ENCODE data around the gene THG1L. TPM values are rescaled to one million over a fixed set of nuclear protein-coding genes. Genes with fewer than 3 reads are reported as not detected.
A peak's percentile ranks its signal among the peaks of the same experiment; 100 is the strongest.
"Not testable (repeated sequence)": the region's sequence is repeated elsewhere in the genome, so short reads cannot be mapped to it uniquely, and the experiment has no call there.

THG1L gene
- total RNA-seq, 1 donor from 2014 or later = 3.4 TPM

GRCh38 chr5:157718519-157718918 lies 12.7 kb upstream of the THG1L start:
- no peak overlapping the region for H3K27ac Mint-ChIP-seq (ENCODE audit: unreplicated experiment)
- H3K36me3 Mint-ChIP-seq (ENCODE audit: unreplicated experiment) = no peaks in the 10 kb centered on the region
- H3K27me3 Mint-ChIP-seq (ENCODE audit: unreplicated experiment) = peaks cover 3% of the 10 kb centered on the region
- H3K4me1 Mint-ChIP-seq (ENCODE audit: low read depth, unreplicated experiment) = no peaks in the 10 kb centered on the region
- peak; percentile 49 for TF ChIP-seq CTCF (IDR thresholded peaks at IDR 0.05; ENCODE audit: partially characterized antibody, unreplicated experiment)
- H3K9me3 Mint-ChIP-seq (ENCODE audit: unreplicated experiment) = peaks cover 3% of the 10 kb centered on the region
- H3K4me3 Mint-ChIP-seq (ENCODE audit: unreplicated experiment) = no peak overlapping the region
- no peak for DNase-seq

GRCh38 chr5:157719245-157719644 lies 12.0 kb upstream of the THG1L start:
- DNase-seq = no peak
- no peak for TF ChIP-seq CTCF (IDR thresholded peaks at IDR 0.05; ENCODE audit: partially characterized antibody, unreplicated experiment)
- no peak overlapping the region for H3K27ac Mint-ChIP-seq (ENCODE audit: unreplicated experiment)

GRCh38 chr5:157721159-157721558 lies 10.1 kb upstream of the THG1L start:
- H3K27ac Mint-ChIP-seq (ENCODE audit: unreplicated experiment) = no peak overlapping the region
- TF ChIP-seq CTCF (IDR thresholded peaks at IDR 0.05; ENCODE audit: partially characterized antibody, unreplicated experiment) = no peak
- H3K4me1 Mint-ChIP-seq (ENCODE audit: low read depth, unreplicated experiment) = no peaks in the 10 kb centered on the region
- no peak overlapping the region for H3K4me3 Mint-ChIP-seq (ENCODE audit: unreplicated experiment)
- peaks cover 7% of the 10 kb centered on the region for H3K36me3 Mint-ChIP-seq (ENCODE audit: unreplicated experiment)
- peaks cover 8% of the 10 kb centered on the region for H3K27me3 Mint-ChIP-seq (ENCODE audit: unreplicated experiment)
- H3K9me3 Mint-ChIP-seq (ENCODE audit: unreplicated experiment) = peaks cover 5% of the 10 kb centered on the region
- no peak for DNase-seq

More at GRCh38 chr5:157719245-157719644, 12.0 kb upstream of the THG1L start:
- Mint-ChIP-seq H3K36me3 (ENCODE audit: unreplicated experiment) (no peaks in the 10 kb centered on the region), H3K4me3 (ENCODE audit: unreplicated experiment) (no peak overlapping the region), H3K27me3 (ENCODE audit: unreplicated experiment) (peaks cover 5% of the 10 kb centered on the region), H3K9me3 (ENCODE audit: unreplicated experiment) (peaks cover 3% of the 10 kb centered on the region), H3K4me1 (ENCODE audit: low read depth, unreplicated experiment) (no peaks in the 10 kb centered on the region)

GRCh38 chr5:157722895-157723294 lies 8.3 kb upstream of the THG1L start:
- not testable (repeated sequence) for H3K27ac Mint-ChIP-seq (ENCODE audit: unreplicated experiment); H3K27me3 Mint-ChIP-seq (ENCODE audit: unreplicated experiment); DNase-seq

GRCh38 chr5:157726607-157727006 lies 4.6 kb upstream of the THG1L start:
- not testable (repeated sequence) for H3K9me3 Mint-ChIP-seq (ENCODE audit: unreplicated experiment)

More at GRCh38 chr5:157722895-157723294, 8.3 kb upstream of the THG1L start:
- not testable (repeated sequence) for H3K4me3 Mint-ChIP-seq (ENCODE audit: unreplicated experiment); H3K36me3 Mint-ChIP-seq (ENCODE audit: unreplicated experiment); H3K4me1 Mint-ChIP-seq (ENCODE audit: low read depth, unreplicated experiment); H3K9me3 Mint-ChIP-seq (ENCODE audit: unreplicated experiment)

GRCh38 chr5:157727858-157728257 lies 3.4 kb upstream of the THG1L start:
- H3K36me3 Mint-ChIP-seq (ENCODE audit: unreplicated experiment); H3K27ac Mint-ChIP-seq (ENCODE audit: unreplicated experiment); DNase-seq; H3K4me1 Mint-ChIP-seq (ENCODE audit: low read depth, unreplicated experiment); H3K4me3 Mint-ChIP-seq (ENCODE audit: unreplicated experiment); H3K27me3 Mint-ChIP-seq (ENCODE audit: unreplicated experiment); H3K9me3 Mint-ChIP-seq (ENCODE audit: unreplicated experiment): not testable (repeated sequence)

More at GRCh38 chr5:157726607-157727006, 4.6 kb upstream of the THG1L start:
- H3K27ac Mint-ChIP-seq (ENCODE audit: unreplicated experiment); H3K4me1 Mint-ChIP-seq (ENCODE audit: low read depth, unreplicated experiment); H3K27me3 Mint-ChIP-seq (ENCODE audit: unreplicated experiment); DNase-seq; H3K36me3 Mint-ChIP-seq (ENCODE audit: unreplicated experiment); H3K4me3 Mint-ChIP-seq (ENCODE audit: unreplicated experiment): not testable (repeated sequence)

Measured in glutamatergic neuron (in vitro differentiated cells).